ENCODE results near the gene VWCE. TPM values are rescaled to one million over a fixed set of nuclear protein-coding genes. Genes with fewer than 3 reads are reported as not detected.

VWCE gene
- total RNA-seq, 1 experiment from 2014 or later, result 21.9 TPM

DNA sequence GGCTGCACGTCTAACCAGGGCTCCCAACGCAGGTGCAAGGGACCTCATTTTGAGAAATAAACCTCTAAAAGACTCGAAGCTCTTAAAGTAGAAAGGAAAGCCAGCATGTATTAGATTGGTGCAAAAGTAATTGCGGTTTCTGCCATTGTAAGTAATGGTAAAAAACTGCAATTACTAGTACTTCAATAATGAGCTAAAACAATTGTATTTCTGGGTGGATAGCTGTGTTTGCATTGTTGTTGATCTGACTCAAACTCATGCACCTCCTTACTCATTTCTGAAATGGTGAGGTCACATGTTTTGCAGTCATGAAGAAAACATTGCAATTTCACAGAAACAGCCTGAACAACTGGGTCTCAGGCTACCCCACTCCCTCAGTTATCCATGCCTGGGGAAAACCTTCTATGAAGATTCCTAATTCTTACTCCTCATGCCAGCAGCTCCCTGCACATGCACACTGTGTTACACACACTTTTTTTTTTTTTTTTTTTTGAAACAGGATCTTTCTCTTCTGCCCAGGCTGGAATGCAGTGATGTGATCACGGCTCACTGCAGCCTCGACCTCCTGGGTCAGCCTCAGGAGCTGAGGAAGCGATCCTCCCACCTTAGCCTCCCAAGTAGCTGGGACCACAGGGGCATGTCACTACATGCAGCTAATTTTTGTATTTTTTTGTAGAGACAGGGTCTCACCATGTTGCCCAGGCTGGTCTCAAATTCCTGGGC is 24.6 kb downstream of the VWCE start:
- no peaks in the 10 kb centered on the region for H3K4me1 Mint-ChIP-seq
- H3K27ac Mint-ChIP-seq, result no peak overlapping the region
- no peak for TF ChIP-seq GABPB1 (CRISPR knock-in tag; IDR thresholded peaks at IDR 0.05)
- TF ChIP-seq MXD4 (CRISPR knock-in tag; IDR thresholded peaks at IDR 0.05; ENCODE audit: borderline replicate concordance), result no peak
- TF ChIP-seq ZNF219 (CRISPR knock-in tag; IDR thresholded peaks at IDR 0.05; ENCODE audit: borderline replicate concordance), result no peak
- TF ChIP-seq ATF1 (CRISPR knock-in tag; IDR thresholded peaks at IDR 0.05), result no peak
- TF ChIP-seq HMGA2 (CRISPR knock-in tag; IDR thresholded peaks at IDR 0.05), result no peak
- TF ChIP-seq, protein P1, sequence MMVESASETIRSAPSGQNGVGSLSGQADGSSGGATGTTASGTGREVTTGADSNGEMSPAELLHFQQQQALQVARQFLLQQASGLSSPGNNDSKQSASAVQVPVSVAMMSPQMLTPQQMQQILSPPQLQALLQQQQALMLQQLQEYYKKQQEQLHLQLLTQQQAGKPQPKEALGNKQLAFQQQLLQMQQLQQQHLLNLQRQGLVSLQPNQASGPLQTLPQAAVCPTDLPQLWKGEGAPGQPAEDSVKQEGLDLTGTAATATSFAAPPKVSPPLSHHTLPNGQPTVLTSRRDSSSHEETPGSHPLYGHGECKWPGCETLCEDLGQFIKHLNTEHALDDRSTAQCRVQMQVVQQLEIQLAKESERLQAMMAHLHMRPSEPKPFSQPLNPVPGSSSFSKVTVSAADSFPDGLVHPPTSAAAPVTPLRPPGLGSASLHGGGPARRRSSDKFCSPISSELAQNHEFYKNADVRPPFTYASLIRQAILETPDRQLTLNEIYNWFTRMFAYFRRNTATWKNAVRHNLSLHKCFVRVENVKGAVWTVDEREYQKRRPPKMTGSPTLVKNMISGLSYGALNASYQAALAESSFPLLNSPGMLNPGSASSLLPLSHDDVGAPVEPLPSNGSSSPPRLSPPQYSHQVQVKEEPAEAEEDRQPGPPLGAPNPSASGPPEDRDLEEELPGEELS (CRISPR knock-in tag; IDR thresholded peaks at IDR 0.05), result no peak
- no peak for TF ChIP-seq ZNF396 (CRISPR knock-in tag; IDR thresholded peaks at IDR 0.05; ENCODE audit: borderline replicate concordance)
- TF ChIP-seq TCF7 (CRISPR knock-in tag; IDR thresholded peaks at IDR 0.05; ENCODE audit: low read depth), result no peak
- no peak for TF ChIP-seq FOXJ3 (CRISPR knock-in tag; IDR thresholded peaks at IDR 0.05; ENCODE audit: borderline replicate concordance)
- TF ChIP-seq JAZF1 (CRISPR knock-in tag; IDR thresholded peaks at IDR 0.05), result no peak
- TF ChIP-seq, protein P2, sequence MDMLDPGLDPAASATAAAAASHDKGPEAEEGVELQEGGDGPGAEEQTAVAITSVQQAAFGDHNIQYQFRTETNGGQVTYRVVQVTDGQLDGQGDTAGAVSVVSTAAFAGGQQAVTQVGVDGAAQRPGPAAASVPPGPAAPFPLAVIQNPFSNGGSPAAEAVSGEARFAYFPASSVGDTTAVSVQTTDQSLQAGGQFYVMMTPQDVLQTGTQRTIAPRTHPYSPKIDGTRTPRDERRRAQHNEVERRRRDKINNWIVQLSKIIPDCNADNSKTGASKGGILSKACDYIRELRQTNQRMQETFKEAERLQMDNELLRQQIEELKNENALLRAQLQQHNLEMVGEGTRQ (CRISPR knock-in tag; IDR thresholded peaks at IDR 0.05), result no peak
- TF ChIP-seq SMAD3 (CRISPR knock-in tag; IDR thresholded peaks at IDR 0.05; ENCODE audit: borderline replicate concordance), result no peak
- TF ChIP-seq, protein P3, sequence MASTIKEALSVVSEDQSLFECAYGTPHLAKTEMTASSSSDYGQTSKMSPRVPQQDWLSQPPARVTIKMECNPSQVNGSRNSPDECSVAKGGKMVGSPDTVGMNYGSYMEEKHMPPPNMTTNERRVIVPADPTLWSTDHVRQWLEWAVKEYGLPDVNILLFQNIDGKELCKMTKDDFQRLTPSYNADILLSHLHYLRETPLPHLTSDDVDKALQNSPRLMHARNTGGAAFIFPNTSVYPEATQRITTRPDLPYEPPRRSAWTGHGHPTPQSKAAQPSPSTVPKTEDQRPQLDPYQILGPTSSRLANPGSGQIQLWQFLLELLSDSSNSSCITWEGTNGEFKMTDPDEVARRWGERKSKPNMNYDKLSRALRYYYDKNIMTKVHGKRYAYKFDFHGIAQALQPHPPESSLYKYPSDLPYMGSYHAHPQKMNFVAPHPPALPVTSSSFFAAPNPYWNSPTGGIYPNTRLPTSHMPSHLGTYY (CRISPR knock-in tag; IDR thresholded peaks at IDR 0.05), result no peak
- no peak for TF ChIP-seq NR2C2 (CRISPR knock-in tag; IDR thresholded peaks at IDR 0.05)
- TF ChIP-seq TEAD4 (CRISPR knock-in tag; IDR thresholded peaks at IDR 0.05), result no peak
- TF ChIP-seq, protein P4, sequence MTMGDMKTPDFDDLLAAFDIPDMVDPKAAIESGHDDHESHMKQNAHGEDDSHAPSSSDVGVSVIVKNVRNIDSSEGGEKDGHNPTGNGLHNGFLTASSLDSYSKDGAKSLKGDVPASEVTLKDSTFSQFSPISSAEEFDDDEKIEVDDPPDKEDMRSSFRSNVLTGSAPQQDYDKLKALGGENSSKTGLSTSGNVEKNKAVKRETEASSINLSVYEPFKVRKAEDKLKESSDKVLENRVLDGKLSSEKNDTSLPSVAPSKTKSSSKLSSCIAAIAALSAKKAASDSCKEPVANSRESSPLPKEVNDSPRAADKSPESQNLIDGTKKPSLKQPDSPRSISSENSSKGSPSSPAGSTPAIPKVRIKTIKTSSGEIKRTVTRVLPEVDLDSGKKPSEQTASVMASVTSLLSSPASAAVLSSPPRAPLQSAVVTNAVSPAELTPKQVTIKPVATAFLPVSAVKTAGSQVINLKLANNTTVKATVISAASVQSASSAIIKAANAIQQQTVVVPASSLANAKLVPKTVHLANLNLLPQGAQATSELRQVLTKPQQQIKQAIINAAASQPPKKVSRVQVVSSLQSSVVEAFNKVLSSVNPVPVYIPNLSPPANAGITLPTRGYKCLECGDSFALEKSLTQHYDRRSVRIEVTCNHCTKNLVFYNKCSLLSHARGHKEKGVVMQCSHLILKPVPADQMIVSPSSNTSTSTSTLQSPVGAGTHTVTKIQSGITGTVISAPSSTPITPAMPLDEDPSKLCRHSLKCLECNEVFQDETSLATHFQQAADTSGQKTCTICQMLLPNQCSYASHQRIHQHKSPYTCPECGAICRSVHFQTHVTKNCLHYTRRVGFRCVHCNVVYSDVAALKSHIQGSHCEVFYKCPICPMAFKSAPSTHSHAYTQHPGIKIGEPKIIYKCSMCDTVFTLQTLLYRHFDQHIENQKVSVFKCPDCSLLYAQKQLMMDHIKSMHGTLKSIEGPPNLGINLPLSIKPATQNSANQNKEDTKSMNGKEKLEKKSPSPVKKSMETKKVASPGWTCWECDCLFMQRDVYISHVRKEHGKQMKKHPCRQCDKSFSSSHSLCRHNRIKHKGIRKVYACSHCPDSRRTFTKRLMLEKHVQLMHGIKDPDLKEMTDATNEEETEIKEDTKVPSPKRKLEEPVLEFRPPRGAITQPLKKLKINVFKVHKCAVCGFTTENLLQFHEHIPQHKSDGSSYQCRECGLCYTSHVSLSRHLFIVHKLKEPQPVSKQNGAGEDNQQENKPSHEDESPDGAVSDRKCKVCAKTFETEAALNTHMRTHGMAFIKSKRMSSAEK (CRISPR knock-in tag; IDR thresholded peaks at IDR 0.05; ENCODE audit: borderline replicate concordance), result no peak
- ATAC-seq (no peak), DNase-seq (ENCODE audit: low spot score) (no peak)
- no peaks in the 10 kb centered on the region for H3K9me3 Mint-ChIP-seq
- ChIA-PET CTCF (interaction anchor here (0.6 to 1.6 kb wide), 3 partner anchors 11 to 115 kb away, joined by 3 to 4 read pairs (median 3); no protein-coding TSS in a partner anchor), POLR2A (interaction anchor here (0.6 kb wide), 1 partner anchor 419 kb away, joined by 3 read pairs; no protein-coding TSS in a partner anchor)
- no peak overlapping the region for H3K4me3 Mint-ChIP-seq
- no peaks in the 10 kb centered on the region for H3K27me3 Mint-ChIP-seq (ENCODE audit: low read depth)
- H3K36me3 Mint-ChIP-seq, result no peaks in the 10 kb centered on the region

All from WTC11 (cell line).